ENCODE data around the gene GOLT1A.

DNA sequence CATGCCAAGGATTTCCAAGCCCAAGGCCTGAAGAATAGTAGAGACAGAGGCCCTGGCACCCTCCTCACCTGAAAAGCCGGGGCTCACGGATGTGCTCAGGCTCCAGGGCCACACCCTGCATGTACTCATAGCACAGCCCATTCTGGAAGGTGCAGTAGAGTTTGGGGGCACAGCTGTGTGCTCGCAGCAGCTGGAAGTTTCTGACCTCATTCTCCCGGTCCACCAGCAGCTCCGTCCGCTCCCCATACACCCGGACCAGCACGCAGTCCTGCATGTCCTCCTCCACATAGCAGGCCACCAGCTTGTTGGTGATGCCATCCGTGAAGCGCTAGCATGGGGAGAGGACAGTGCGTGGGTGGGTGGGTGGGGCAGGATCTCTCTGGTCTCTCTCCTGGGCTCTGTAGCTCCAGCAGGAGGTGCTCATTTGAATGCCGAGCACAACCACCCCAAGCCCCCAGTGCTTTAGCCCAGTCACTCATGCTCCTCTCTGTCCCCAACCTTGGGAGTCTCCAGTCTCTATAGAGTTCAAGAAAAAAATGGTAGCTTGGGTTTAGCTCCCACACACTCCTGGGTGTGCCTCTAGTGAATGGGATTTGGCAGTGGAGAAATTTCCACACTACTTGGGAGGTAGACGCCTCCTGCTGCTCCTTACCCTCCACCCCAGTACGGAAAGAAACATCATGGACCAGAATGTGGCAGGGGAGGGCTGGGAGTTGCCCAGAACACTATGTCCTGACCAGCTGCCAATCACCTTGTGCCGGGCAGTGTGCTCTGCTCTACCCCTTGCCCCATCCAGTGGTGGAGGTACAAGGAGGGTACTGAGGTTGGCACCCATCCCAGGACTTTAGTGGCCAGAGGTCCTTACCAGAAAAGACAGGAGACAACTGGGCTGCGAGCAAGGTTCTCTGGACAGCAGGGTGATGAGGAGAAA, 63.9 kb downstream of the GOLT1A start:
- TF ChIP-seq POLR2A (IDR thresholded peaks at IDR 0.05; ENCODE audit: low read depth), result no peak
- TF ChIP-seq EP300 (IDR thresholded peaks at IDR 0.05), result no peak
- TF ChIP-seq, protein P1, sequence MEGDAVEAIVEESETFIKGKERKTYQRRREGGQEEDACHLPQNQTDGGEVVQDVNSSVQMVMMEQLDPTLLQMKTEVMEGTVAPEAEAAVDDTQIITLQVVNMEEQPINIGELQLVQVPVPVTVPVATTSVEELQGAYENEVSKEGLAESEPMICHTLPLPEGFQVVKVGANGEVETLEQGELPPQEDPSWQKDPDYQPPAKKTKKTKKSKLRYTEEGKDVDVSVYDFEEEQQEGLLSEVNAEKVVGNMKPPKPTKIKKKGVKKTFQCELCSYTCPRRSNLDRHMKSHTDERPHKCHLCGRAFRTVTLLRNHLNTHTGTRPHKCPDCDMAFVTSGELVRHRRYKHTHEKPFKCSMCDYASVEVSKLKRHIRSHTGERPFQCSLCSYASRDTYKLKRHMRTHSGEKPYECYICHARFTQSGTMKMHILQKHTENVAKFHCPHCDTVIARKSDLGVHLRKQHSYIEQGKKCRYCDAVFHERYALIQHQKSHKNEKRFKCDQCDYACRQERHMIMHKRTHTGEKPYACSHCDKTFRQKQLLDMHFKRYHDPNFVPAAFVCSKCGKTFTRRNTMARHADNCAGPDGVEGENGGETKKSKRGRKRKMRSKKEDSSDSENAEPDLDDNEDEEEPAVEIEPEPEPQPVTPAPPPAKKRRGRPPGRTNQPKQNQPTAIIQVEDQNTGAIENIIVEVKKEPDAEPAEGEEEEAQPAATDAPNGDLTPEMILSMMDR (IDR thresholded peaks at IDR 0.05), result no peak

Data from esophagus muscularis mucosa (tissue), 4 donors.